Mammary epithelial cell (primary cell): Measurements from ENCODE around the gene THTPA.
A peak's percentile ranks its signal among the peaks of the same experiment; 100 is the strongest.

Experiments
- EZH2 ChIP-seq: IDR thresholded peaks from 2 replicates; pipeline ENCODE4 v1.6.1; 2012; ENCODE audit warnings: low read length, inconsistent platforms, borderline replicate concordance
- TF ChIP-seq, protein P1 (sequence below), 2 donors: IDR thresholded peaks in 1 of 2; conservative IDR thresholded peaks in 1 of 2; 2 replicates each; pipeline ENCODE4 v1.5.1; 2011 to 2012; ENCODE audit warnings: inconsistent platforms in 2 of 2, low read length in 2 of 2, mild to moderate bottlenecking in 2 of 2, control low read depth in 1 of 2, low read depth in 1 of 2; ENCODE audit not compliant: insufficient read depth in 1 of 2; ENCODE audit errors: extremely low read depth in 1 of 2

DNA sequence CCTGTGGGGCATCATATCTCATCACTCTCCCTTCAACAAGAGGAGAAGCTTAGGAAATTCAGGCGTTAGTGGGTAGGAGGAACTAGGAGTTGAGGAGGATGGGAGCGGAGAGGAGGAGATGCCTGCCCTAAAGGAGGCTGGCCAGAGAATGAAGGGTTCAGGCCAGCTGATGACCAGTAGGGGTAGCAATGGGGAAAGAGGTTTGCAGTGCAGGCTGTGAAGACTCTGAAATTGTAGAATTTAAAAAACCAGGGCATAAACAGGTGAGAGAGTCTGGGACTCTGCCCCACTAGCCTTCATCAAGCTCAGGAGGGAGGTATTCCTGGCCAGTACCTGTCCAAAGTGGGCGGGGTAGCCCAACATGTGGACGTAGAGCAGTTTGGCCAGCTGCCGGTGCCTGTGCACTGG is 10.7 kb downstream of the THTPA start:
- TF ChIP-seq, protein P1, sequence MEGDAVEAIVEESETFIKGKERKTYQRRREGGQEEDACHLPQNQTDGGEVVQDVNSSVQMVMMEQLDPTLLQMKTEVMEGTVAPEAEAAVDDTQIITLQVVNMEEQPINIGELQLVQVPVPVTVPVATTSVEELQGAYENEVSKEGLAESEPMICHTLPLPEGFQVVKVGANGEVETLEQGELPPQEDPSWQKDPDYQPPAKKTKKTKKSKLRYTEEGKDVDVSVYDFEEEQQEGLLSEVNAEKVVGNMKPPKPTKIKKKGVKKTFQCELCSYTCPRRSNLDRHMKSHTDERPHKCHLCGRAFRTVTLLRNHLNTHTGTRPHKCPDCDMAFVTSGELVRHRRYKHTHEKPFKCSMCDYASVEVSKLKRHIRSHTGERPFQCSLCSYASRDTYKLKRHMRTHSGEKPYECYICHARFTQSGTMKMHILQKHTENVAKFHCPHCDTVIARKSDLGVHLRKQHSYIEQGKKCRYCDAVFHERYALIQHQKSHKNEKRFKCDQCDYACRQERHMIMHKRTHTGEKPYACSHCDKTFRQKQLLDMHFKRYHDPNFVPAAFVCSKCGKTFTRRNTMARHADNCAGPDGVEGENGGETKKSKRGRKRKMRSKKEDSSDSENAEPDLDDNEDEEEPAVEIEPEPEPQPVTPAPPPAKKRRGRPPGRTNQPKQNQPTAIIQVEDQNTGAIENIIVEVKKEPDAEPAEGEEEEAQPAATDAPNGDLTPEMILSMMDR (conservative IDR thresholded peaks at IDR 0.05 in 1 of 2, IDR thresholded peaks at IDR 0.05 in 1 of 2; ENCODE audit: extremely low read depth in 1 of 2, insufficient read depth in 1 of 2, low read depth in 1 of 2, low read length in 2 of 2) = peak in 1 of 2 donors; percentile 16
- TF ChIP-seq EZH2 = no peak
